Amniotic stem cell (primary cell): ENCODE data around the gene FPR1.
A peak's percentile ranks its signal among the peaks of the same experiment; 100 is the strongest.

Experiments
- DNase-seq: peaks from one replicate; lab custom pipeline; 2025; lab: John Stamatoyannopoulos, UW

Gene FPR1

DNA sequence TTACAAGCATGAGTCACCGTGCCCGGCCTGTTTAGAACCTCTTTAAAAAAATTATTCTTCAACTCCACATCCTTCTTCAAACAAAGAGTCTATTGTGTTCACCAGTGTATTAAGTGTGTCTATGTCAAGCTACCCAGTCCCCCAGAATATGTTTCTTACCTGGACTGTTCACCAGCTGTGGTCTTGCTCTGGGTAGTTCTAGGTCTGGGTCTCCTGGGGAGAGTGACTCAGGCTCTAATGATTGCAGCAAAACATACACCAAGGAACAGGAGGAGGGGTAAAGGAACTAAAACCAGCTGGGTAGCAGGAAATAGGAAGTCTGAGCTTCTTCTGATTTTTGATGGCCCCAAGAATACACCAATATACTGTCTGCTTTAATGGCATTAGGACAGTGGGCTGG, at the start of gene FPR1:
FPR1 (minus strand) TSS at position 224 of the 400 bp plus-strand sequence. CDS start 4,884 bp downstream, outside the sequence.
- DNase-seq: no peak

DNA sequence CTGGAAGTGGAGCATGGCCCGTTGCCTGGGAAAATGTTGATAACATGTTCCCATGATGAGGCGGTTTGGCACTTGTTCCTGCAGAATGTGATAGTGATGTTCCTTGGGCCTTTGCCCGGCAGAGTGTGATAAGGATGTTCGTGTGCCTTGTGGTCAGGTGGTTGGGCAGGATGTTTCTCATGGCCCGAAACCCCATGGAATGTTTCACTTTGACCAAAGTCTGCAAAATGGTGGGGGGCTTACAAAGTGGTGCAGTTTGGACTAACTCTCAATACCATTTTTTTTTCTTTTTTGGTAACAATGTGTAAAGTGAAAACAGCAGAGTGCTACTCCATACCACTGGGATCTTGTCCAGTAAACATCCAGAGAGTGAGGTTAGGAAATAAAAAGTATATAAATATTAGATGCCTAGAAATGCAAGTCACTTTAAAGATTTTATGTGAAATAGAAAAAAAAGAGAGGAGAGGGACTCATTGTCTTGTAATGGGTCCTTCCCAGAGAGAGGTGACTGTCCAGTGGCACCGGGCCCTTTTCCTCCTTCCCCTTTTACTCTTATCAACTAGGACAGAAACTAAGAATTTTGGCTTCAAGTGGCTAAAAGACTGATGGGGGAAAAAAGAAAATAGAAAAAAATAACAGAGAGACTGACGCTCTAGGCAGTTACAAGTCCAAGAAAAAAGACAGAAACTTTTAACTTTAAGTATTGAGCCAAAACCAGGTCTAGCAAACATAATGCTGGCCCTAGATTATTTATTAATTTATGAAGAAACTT, 49.0 kb upstream of the FPR1 start:
- DNase-seq: no peak

DNA sequence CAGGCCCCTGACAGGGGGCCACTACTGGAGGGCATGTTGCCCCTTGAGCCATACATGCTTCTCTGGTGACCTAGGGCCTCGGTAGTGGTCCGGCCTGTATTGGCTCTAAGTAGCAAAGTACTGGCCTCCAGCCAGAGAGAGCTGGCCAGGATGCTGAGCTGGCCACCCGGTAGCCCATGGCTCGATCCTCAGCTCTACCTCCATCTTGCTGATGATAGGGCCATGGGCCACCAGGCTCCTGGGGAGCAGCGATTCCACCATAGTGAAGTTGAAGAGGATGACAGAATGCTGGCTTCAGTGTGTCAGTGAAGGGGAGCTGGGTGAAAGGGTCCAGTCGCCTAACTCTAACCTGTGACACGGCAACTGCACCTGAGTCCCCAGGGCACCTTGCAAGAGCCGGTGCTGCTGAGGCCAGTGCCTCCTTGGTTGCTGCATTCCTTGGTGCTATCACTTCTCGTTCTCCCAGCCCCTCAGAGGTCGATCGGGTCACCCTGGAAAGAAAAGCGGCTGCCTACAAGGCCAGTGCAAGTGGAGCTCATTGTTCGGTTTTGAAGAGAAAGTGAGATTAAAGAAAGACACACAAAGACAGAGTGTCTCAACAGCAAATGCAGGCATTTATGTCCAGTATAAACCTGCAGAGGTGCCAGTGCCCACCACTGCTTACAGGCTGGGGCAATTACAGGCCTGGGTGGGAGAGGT, 48.2 kb upstream of the FPR1 start:
- DNase-seq: no peak

DNA sequence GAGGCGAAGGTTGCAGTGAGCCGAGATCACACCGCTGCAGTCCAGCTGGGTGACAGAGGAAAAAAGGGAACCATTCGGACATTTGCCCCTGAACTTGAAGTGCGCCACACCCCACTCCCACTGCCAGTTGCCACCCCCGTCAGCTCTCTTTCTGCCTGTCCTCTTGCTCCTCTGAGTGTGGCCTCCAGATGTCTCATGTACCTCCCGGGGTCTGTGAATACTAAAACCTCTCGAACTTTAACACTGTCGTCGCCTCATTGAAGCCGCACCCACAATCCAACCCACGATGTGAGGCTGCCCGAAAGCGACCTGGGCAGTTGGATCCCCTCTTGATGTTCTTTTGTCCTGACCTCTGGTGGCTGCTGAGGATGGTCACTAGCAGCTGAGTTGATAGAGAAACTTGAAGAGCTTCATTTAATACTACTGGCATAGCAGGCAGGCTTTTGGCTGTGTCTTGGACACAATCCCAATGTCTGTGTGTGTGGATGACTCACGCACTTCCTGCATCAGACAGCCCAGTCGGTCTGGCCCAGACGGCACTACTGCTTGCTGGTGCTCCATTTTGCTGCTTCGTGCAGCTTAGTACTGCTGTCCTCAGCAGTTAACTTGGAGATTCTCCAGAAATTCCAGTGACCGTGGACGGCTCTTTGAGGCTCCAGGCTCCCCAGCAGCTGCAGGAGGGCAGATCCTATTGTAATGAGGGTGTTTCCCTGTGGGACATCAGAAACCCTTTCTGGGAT, 47.5 kb upstream of the FPR1 start:
- peak; percentile 69 for DNase-seq

DNA sequence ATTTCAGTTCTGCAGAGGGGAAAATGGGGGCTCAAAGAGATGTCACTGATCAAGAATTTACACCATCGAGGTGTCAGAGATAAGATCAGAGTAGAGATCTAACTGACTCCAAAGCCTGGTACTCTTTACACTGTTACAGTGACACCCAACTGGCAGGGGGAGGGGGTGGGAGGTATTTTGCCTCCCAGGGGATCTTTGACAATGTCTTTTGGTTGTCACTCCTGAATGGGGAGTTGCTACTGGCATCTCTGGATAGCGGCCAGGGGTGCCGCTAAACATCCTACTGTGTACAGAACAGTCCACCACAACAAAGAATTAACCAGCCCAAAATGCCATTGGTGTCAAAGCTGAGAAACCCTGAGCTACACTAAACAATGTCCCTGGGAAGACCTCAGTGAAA, 46.4 kb upstream of the FPR1 start:
- no peak for DNase-seq

DNA sequence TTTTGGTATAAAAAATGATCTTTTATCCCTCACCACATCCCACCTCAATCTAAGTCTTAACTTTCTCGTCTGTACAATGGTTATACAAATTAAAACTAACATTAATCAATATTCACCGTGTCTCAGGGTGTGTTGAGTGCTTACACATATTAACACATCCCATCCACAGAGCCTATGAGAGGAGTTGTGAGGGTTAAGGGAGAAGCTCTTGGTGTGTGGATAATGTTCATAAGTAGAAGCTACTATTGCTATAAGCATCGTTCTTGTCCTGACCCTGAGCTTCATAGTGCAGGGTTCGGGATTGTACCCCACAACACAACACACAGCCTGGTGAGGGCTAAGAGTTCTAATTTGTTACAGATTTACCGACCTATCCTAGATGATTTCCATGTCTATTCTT, 45.8 kb upstream of the FPR1 start:
- no peak for DNase-seq

DNA sequence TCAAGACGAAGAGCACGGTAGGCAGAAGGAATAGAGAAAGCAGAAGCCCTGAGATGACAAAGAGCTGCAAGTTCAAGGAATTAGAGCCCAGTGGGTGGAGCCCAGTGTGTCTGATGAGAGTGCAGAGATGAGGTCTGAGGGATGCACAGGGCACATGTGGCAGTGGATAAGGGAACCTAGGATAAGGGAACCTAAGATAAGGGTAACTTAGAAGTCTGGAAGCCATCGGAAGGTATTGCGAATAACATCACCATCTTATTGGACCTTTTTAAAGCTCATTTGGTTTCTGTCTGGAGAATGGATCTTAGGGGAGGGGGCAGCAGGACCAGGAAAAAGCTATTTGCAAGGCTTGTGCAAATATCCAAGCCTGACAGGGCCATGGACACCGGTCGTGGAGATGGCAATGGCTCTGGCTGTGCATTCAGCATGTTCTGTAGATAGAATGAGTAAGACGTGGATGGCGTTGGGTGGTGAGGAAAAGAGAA, 44.6 kb upstream of the FPR1 start:
- DNase-seq: no peak

DNA sequence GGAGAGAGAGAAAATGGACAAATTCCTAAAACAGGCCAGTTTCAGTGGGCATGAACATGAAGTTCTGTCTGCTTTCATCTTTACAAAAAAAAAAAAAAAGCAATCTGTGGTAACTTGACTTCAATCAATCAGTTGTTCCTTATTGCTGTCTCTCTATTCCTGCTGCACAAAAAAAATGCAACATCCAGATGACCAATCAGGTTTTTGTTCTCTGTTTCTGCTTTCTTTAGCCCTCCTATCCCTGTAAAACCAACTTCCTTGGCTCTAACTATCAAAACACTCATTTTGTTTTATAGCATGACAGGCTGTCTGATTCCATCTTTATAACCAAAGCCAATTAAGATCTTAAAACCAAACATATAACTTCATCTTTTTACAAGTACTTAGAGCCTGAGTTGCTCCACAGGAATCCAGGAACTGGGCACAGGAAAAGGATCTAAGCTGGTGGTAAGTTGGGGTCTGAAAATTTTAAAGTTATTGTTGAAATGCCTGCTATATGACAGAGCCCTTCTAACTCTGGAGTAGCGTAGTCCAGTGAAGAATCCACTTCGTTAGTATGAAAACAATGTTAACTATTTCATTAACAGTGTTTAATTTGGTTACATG, 43.3 kb upstream of the FPR1 start, which contains the start of gene FPR3:
FPR3 (plus strand) TSS at position 273 of the 606 bp plus-strand sequence. CDS start 28,592 bp downstream, outside the sequence.
- DNase-seq: no peak

- no peak for DNase-seq
These were observed 42.3 kb upstream of the FPR1 start for GRCh38 chr19:51793994-51794393.

DNA sequence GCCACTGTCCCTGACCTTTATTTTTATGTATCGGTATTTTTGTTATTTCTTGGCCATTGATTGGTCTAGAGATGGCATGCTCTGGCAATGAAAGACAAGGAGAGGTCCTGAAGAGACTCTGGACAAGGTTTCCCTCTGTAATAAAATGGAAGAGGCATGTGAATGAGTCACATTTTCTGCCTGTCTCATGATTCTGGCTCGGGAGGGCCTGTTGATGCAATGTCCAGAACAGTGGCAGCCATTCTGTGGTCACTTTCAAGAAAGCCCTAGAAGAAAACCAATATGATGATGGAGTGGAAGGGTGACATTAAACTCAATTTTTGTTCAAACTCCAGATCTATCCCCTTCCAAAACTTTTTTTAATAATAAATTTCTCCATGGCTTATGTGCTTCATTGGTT, 41.3 kb upstream of the FPR1 start:
- no peak for DNase-seq

GRCh38 chr19:51789061-51789795, 37.5 kb upstream of the FPR1 start:
- no peak for DNase-seq

- no peak for DNase-seq
These were observed 36.4 kb upstream of the FPR1 start for GRCh38 chr19:51788029-51788428.

- no peak for DNase-seq
These were observed 35.2 kb upstream of the FPR1 start for GRCh38 chr19:51786646-51787494.

- no peak for DNase-seq
These were observed 33.4 kb upstream of the FPR1 start for GRCh38 chr19:51784922-51785690.

DNA sequence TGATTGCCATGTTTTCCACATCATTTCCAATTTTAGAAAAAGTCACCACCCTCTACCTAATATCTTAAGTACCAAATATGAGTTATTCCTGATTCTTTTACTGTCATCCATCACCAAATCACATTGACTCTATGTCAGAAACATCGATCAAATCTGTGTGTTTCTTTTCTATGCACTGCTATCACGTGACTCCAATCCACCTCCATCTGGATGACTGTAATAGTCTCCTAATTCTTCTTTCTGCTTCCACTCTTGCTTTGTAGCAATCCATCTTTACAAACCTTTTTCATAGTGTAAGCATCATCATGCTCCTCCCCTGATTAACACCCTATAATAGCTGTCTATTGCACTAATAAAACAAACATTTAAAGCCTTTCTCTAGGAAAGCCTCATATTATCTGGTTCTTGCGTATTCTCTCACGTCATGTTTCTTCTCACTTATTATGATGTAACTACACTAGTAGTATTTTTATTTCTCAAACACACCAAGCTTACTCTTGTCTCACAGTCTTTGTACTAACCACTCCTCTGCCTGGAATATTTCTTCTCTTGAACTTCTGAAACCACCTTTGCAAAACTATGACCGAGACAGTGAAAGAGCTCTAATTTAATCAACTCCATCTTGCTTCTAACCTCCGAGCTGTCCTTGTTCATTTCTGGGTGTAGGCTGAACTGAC, 32.6 kb upstream of the FPR1 start:
- no peak for DNase-seq

- DNase-seq: no peak
These were observed 31.7 kb upstream of the FPR1 start for GRCh38 chr19:51783372-51783771.

DNA sequence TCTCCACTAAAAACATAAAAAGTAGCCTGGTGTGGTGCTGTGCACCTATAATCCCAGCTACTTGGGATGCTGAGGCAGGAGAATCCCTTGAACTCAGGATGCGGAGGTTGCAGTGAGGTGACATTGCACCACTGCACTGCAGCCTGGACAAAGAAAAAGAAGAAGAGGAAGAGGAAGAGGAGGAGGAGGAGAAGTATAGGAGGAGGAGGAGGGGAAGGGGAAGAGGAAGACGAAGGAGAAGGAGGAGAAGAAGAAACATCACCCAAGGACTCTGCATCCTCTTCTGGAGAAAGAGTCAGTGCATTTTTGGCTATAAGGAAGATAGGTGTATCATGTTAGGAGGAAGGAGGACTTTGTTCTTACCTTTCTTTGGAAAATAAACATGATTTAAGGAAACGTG, 30.3 kb upstream of the FPR1 start:
- no peak for DNase-seq

DNA sequence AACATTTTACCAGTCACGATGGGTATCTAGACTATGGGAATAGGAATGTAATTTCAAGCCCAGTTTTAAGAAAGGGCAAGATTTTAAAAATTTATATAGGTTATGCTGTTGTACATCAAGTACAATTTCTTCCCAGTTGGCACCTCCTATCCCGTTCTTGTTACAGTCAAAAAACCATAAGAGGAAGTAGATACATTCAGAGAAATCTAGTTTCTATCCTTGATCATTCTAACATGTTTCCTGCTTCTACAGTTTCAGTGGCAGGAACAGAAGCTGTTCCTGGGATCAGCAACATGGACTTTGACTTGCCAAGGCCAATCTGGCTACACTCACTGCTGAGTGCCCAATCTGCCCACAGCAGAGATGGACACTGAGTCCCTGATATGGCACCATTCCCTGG, 28.6 kb upstream of the FPR1 start:
- no peak for DNase-seq

GRCh38 chr19:51779703-51780102, 28.0 kb upstream of the FPR1 start:
- no peak for DNase-seq
